Spleen (tissue), 11 donors: ENCODE data around the gene MAPK4. TPM values are rescaled to one million over a fixed set of nuclear protein-coding genes. Genes with fewer than 3 reads are reported as not detected.
"Not testable (repeated sequence)": the region's sequence is repeated elsewhere in the genome, so short reads cannot be mapped to it uniquely, and the experiment has no call there.

Experiments used
- DNase-seq: peaks from one replicate; pipeline ENCODE4 v3.0.0-alpha.2; 2020
- H3K27ac ChIP-seq, 8 donors: fragments of 200-600 bp; sonication (generic) in 7 of 8; 1 replicate in 4 of 8; 2 replicates in 4 of 8; pipeline versions ENCODE4 v1.5.0 to v1.8.0; 2016 to 2021; ENCODE audit warnings: inconsistent platforms in 4 of 8, mild to moderate bottlenecking in 4 of 8, moderate library complexity in 1 of 8
- H3K27me3 ChIP-seq, 7 donors: fragments of 200-600 bp; sonication (generic) in 6 of 7; replicated peaks in 1 of 7; 1 replicate in 4 of 7; 2 replicates in 3 of 7; pipeline versions ENCODE4 v1.5.0 to v1.8.0; 2016 to 2021; ENCODE audit warnings: inconsistent platforms in 3 of 7, mild to moderate bottlenecking in 1 of 7
- H3K36me3 ChIP-seq, 6 donors: fragments of 200-600 bp; sonication (generic) in 5 of 6; 1 replicate in 4 of 6; 2 replicates in 2 of 6; pipeline versions ENCODE4 v1.5.0 to v1.8.0; 2016 to 2021; ENCODE audit warnings: inconsistent platforms in 2 of 6
- H3K4me1 ChIP-seq, 6 donors: fragments of 200-600 bp; sonication (generic) in 5 of 6; 1 replicate in 3 of 6; 2 replicates in 3 of 6; pipeline versions ENCODE4 v1.5.0 to v1.8.0; 2016 to 2021; ENCODE audit warnings: inconsistent platforms in 3 of 6
- H3K4me3 ChIP-seq, 8 donors: fragments of 200-600 bp; sonication (generic) in 7 of 8; 1 replicate in 4 of 8; 2 replicates in 4 of 8; pipeline versions ENCODE4 v1.5.0 to v1.8.0; 2016 to 2021; ENCODE audit warnings: inconsistent platforms in 4 of 8, mild to moderate bottlenecking in 4 of 8, moderate library complexity in 2 of 8
- H3K9me3 ChIP-seq, 8 donors: fragments of 200-600 bp; sonication (generic) in 7 of 8; 1 replicate in 4 of 8; 2 replicates in 4 of 8; pipeline versions ENCODE4 v1.5.0 to v1.8.0; 2016 to 2021; ENCODE audit warnings: inconsistent platforms in 4 of 8
- POLR2A ChIP-seq, 3 donors: fragments of 450-650 bp; IDR thresholded peaks; one replicate each; pipeline ENCODE4 v1.5.1; 2017; ENCODE audit warnings: antibody characterized with exemption in 3 of 3, mild to moderate bottlenecking in 1 of 3
- POLR2AphosphoS5 ChIP-seq, 3 donors: sonication (generic); formaldehyde crosslinking; IDR thresholded peaks; one replicate each; pipeline ENCODE4 v1.5.1; 2017; ENCODE audit warnings: antibody characterized with exemption in 3 of 3
- WGBS, 5 donors: extraction: QIAGEN DNeasy Blood & Tissue Kit in 3 of 5; methylation state at CpG; one replicate each; pipeline versions ENCODE4 v1.1.5 to v1.1.7; 2013 to 2018; 5-methylcytosine and 5-hydroxymethylcytosine counted together
- intact Hi-C: fragments of 100-400 bp; cut with DNase I; formaldehyde crosslinking; loops from one replicate; pipeline ENCODE4 v1.15.0; 2023; ENCODE audit warnings: low total_unique reads
- polyA plus RNA-seq, 3 donors: library from polyadenylated mRNA; stranded (reverse); fragments of 200-250 nt; gene quantifications; one replicate each; pipeline ENCODE4 v1.2.1, GENCODE V29; 2013
- total RNA-seq, 7 donors: library from RNA; depleted of rRNA in 3 of 7; stranded (reverse); fragments of >200 nt in 3 of 7; fragmentation: NEBNext Ultra II Directional in 4 of 7; extraction: Animal tissue kit (Norgen Biotek cat#: 25700) in 4 of 7; gene quantifications; one replicate each; pipeline versions ENCODE4 v1.1.0 to v1.2.1, GENCODE V29; 2016 to 2021
- TF ChIP-seq, protein P1 (sequence below), 11 experiments: fragments of 200-600 bp in 7 of 11; fragments of 450-650 bp in 4 of 11; sonication (generic) in 4 of 11; IDR thresholded peaks in 8 of 11; conservative IDR thresholded peaks in 3 of 11; 1 replicate in 7 of 11; 2 replicates in 4 of 11; pipeline versions ENCODE4 v1.4.0 to v1.8.0; 2016 to 2021; ENCODE audit warnings: antibody characterized with exemption in 11 of 11, inconsistent platforms in 4 of 11, mild to moderate bottlenecking in 1 of 11
- donor health status: healthy with polysubstance abuse.
- donor health status: DM: no; HTN: no; CAD: no; lungs with moderate emphysema.
- donor health status: DM: no; HTN: no; CAD: no.
- donor health status: Bipolar disorder and iron deficiency.
- donor health status: healthy.
- donor health status: DM: no; HTN: no; CAD: no.
- donor health status: DM: yes; HTN: yes; CAD: no.

MAPK4 gene
- total and polyA plus RNA-seq, 10 donors = 0.02 to 0.29 (median 0.20) TPM; not detected in 4

- no peak for TF ChIP-seq POLR2AphosphoS5 (IDR thresholded peaks at IDR 0.05)
- no peak for TF ChIP-seq POLR2A (IDR thresholded peaks at IDR 0.05)
- TF ChIP-seq, protein P1, sequence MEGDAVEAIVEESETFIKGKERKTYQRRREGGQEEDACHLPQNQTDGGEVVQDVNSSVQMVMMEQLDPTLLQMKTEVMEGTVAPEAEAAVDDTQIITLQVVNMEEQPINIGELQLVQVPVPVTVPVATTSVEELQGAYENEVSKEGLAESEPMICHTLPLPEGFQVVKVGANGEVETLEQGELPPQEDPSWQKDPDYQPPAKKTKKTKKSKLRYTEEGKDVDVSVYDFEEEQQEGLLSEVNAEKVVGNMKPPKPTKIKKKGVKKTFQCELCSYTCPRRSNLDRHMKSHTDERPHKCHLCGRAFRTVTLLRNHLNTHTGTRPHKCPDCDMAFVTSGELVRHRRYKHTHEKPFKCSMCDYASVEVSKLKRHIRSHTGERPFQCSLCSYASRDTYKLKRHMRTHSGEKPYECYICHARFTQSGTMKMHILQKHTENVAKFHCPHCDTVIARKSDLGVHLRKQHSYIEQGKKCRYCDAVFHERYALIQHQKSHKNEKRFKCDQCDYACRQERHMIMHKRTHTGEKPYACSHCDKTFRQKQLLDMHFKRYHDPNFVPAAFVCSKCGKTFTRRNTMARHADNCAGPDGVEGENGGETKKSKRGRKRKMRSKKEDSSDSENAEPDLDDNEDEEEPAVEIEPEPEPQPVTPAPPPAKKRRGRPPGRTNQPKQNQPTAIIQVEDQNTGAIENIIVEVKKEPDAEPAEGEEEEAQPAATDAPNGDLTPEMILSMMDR (IDR thresholded peaks at IDR 0.05 in 8 of 11, conservative IDR thresholded peaks at IDR 0.05 in 3 of 11) = no peak
- Histone ChIP-seq H3K36me3 (no peaks in the 10 kb centered on the region), H3K9me3 (peaks cover 0 to 8% (median 1%) of the 10 kb centered on the region in 8 donors), H3K4me3 (peak overlapping the region; percentile 30 to 67 (median 40)), H3K27ac (no peak overlapping the region), H3K4me1 (peaks cover 10 to 24% (median 18%) of the 10 kb centered on the region in 6 donors), H3K27me3 (peaks cover 7 to 94% (median 52%) of the 10 kb centered on the region in 7 donors)
- 5 to 11% (median 6%) methylated on average over 19 to 49 of the region's 49 CpGs for WGBS, 5 donors
- intact Hi-C loops = no loop called here
- no peak for DNase-seq
Measured at GRCh38 chr18:50560681-50561629, 1.1 kb downstream of the MAPK4 start.

GRCh38 chr18:50562258-50562657, 2.4 kb downstream of the MAPK4 start:
- peaks cover 10 to 24% (median 18%) of the 10 kb centered on the region in 6 donors for H3K4me1 ChIP-seq
- H3K9me3 ChIP-seq, H3K4me3 ChIP-seq, intact Hi-C loops, H3K36me3 ChIP-seq, H3K27ac ChIP-seq, DNase-seq: not testable (repeated sequence)
- H3K27me3 ChIP-seq = peaks cover 7 to 98% (median 52%) of the 10 kb centered on the region in 7 donors
- 65 to 80% (median 69%) methylated on average over 1 of the region's 1 CpG; no CpG with 5 or more reads in 2 of the 5 donors for WGBS, 5 donors

- H3K36me3 ChIP-seq = no peaks in the 10 kb centered on the region
- peaks cover 10 to 24% (median 18%) of the 10 kb centered on the region in 6 donors for H3K4me1 ChIP-seq
- no peaks in the 10 kb centered on the region for H3K9me3 ChIP-seq
- no peak overlapping the region for H3K27ac ChIP-seq
- intact Hi-C loops = no loop called here
- TF ChIP-seq, protein P1 (IDR thresholded peaks at IDR 0.05 in 8 of 11, conservative IDR thresholded peaks at IDR 0.05 in 3 of 11) = no peak
- TF ChIP-seq POLR2AphosphoS5 (IDR thresholded peaks at IDR 0.05) = no peak
- no peak for TF ChIP-seq POLR2A (IDR thresholded peaks at IDR 0.05)
- H3K27me3 ChIP-seq = peaks cover 7 to 94% (median 52%) of the 10 kb centered on the region in 7 donors
- WGBS, 5 donors = 74 to 88% (median 78%) methylated on average over 3 of the region's 3 CpGs
- DNase-seq = no peak
- H3K4me3 ChIP-seq = no peak overlapping the region
Measured at GRCh38 chr18:50562686-50563085, 2.8 kb downstream of the MAPK4 start.

DNA sequence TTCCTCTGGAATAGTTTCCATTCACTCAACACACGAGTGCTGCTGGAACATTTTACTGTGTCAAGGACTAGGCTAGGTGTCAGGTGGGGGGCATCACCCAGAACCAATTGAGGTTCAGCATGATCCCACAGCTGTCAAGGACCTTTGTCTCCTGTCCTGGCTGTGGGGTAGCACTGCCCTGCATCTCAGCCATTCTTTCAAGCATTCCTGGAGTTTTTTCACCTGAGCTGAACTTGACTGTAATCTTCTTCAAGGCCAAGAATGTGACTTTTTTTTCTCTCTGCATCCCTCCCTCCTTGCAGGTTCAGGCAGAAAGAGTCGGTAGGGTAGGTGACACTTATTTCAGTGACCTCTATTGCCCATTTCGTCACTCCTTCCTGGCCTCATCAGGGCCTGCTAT, 3.5 kb downstream of the MAPK4 start:
- no peak for DNase-seq
- H3K27ac ChIP-seq = no peak overlapping the region
- H3K9me3 ChIP-seq = peaks cover 0 to 5% (median 3%) of the 10 kb centered on the region in 8 donors
- no peak overlapping the region for H3K4me3 ChIP-seq
- TF ChIP-seq, protein P1 (IDR thresholded peaks at IDR 0.05 in 8 of 11, conservative IDR thresholded peaks at IDR 0.05 in 3 of 11) = no peak
- no peak for TF ChIP-seq POLR2AphosphoS5 (IDR thresholded peaks at IDR 0.05)
- no peak for TF ChIP-seq POLR2A (IDR thresholded peaks at IDR 0.05)
- intact Hi-C loops = no loop called here
- H3K4me1 ChIP-seq = peaks cover 10 to 24% (median 18%) of the 10 kb centered on the region in 6 donors
- peaks cover 7 to 92% (median 52%) of the 10 kb centered on the region in 7 donors for H3K27me3 ChIP-seq
- 58 to 90% (median 77%) methylated on average over 3 of the region's 3 CpGs for WGBS, 5 donors
- no peaks in the 10 kb centered on the region for H3K36me3 ChIP-seq
